A549 (cell line): ENCODE measurements around the gene OGDH. TPM values are rescaled to one million over a fixed set of nuclear protein-coding genes. Genes with fewer than 3 reads are reported as not detected.
"Not testable (repeated sequence)": the region's sequence is repeated elsewhere in the genome, so short reads cannot be mapped to it uniquely, and the experiment has no call there.

Source experiments
- ATAC-seq, 2 experiments: fragments of 200-7000 bp in 1 of 2; fragments of >200 bp in 1 of 2; cut with Nextera tagmentation in 1 of 2; cut with Tn5 transposase in 1 of 2; 3 replicates each; pipeline versions ENCODE4 v1.8.0 to v1.9.1; 2018 to 2020; ENCODE audit warnings: mild to moderate bottlenecking in 1 of 2, moderate library complexity in 1 of 2
- CTCF ChIA-PET: fragments of 300-600 bp; sonication (Branson Sonifier 250); formaldehyde crosslinking; extraction: SDS; loops from one replicate; lab custom pipeline; 2021; ENCODE audit warnings: antibody characterized with exemption, inconsistent platforms; lab: Yijun Ruan, JAX
- POLR2A ChIA-PET: fragments of 350-600 bp; formaldehyde crosslinking; extraction: SDS; loops from one replicate; lab custom pipeline; 2021; ENCODE audit warnings: antibody characterized with exemption, inconsistent platforms; lab: Yijun Ruan, JAX
- DNase-seq, 2 experiments: peaks; one replicate each; pipeline versions ENCODE4 v3.0.0 to v3.0.0-alpha.2; 2011 to 2016; ENCODE audit warnings: low read depth in 1 of 2, low spot score in 1 of 2
- FAIRE-seq: peaks from 2 replicates; lab custom pipeline; 2011; peaks lifted over from hg19 to GRCh38; lab: Jason Lieb, UNC
- H3K27ac ChIP-seq, 2 experiments: fragments of >200 bp; sonication (Bioruptor Twin); formaldehyde crosslinking; 3 replicates each; pipeline ENCODE4 v1.5.1; 2016 to 2017
- H3K4me1 ChIP-seq: fragments of >200 bp; sonication (Bioruptor Twin); formaldehyde crosslinking; 3 replicates; pipeline ENCODE4 v1.6.1; 2016
- H3K4me2 ChIP-seq: fragments of >200 bp; sonication (Bioruptor Twin); formaldehyde crosslinking; 3 replicates; pipeline ENCODE4 v1.6.1; 2016
- H3K4me3 ChIP-seq: fragments of >200 bp; sonication (Bioruptor Twin); formaldehyde crosslinking; 3 replicates; pipeline ENCODE4 v1.5.1; 2016
- H3K9me3 ChIP-seq: fragments of >200 bp; sonication (Bioruptor Twin); formaldehyde crosslinking; 3 replicates; pipeline ENCODE4 v1.6.1; 2016
- CHD2 ChIP-seq: fragments of 150-350 bp; IDR thresholded peaks from 2 replicates; pipeline ENCODE4 v1.6.1; 2014; ENCODE audit warnings: low read length; ENCODE audit not compliant: partially characterized antibody
- CHD4 ChIP-seq: fragments of 200-600 bp; sonication (generic); IDR thresholded peaks from 2 replicates; pipeline ENCODE4 v1.6.1; 2016; ENCODE audit warnings: antibody characterized with exemption, mild to moderate bottlenecking, borderline replicate concordance
- ESRRA ChIP-seq: fragments of 150-350 bp; IDR thresholded peaks from 2 replicates; pipeline ENCODE4 v1.6.1; 2014; ENCODE audit warnings: mild to moderate bottlenecking, low read length, borderline replicate concordance
- FOSL2 ChIP-seq, 2 experiments: fragments of 450-650 bp in 1 of 2; fragments of >200 bp in 1 of 2; sonication (Bioruptor Twin) in 1 of 2; formaldehyde crosslinking; IDR thresholded peaks; 2 replicates each; pipeline versions ENCODE4 v1.5.0 to v1.6.1; 2016 to 2020; ENCODE audit warnings: mild to moderate bottlenecking in 1 of 2, moderate library complexity in 1 of 2
- FOXS1 ChIP-seq: fragments of 250-450 bp; sonication (Bioruptor Pico); IDR thresholded peaks from 2 replicates; pipeline ENCODE4 v1.5.0; 2020; ENCODE audit warnings: mild to moderate bottlenecking, moderate library complexity
- HEYL ChIP-seq: fragments of 250-450 bp; sonication (Bioruptor Pico); IDR thresholded peaks from 2 replicates; pipeline ENCODE4 v1.8.0; 2021; ENCODE audit warnings: mild to moderate bottlenecking, moderate library complexity
- HOXA7 ChIP-seq: fragments of 250-450 bp; sonication (Bioruptor Pico); IDR thresholded peaks from 2 replicates; pipeline ENCODE4 v1.5.0; 2020; ENCODE audit warnings: mild to moderate bottlenecking, moderate library complexity
- HOXB13 ChIP-seq: fragments of 250-450 bp; sonication (Bioruptor Pico); IDR thresholded peaks from 2 replicates; pipeline ENCODE4 v1.5.0; 2020; ENCODE audit warnings: low read depth, mild to moderate bottlenecking, moderate library complexity
- JUN ChIP-seq, 2 experiments: fragments of >200 bp; sonication (Bioruptor Twin); formaldehyde crosslinking; IDR thresholded peaks; 2 replicates in 1 of 2; 3 replicates in 1 of 2; pipeline ENCODE4 v1.6.1; 2016 to 2017
- KDM5A ChIP-seq: fragments of 200-600 bp; sonication (generic); IDR thresholded peaks from 2 replicates; pipeline ENCODE4 v1.6.1; 2016; ENCODE audit warnings: antibody characterized with exemption, mild to moderate bottlenecking
- MAFK ChIP-seq: fragments of 450-650 bp; IDR thresholded peaks from 2 replicates; pipeline ENCODE4 v1.6.1; 2014; ENCODE audit not compliant: partially characterized antibody
- MAZ ChIP-seq: fragments of 150-350 bp; IDR thresholded peaks from 2 replicates; pipeline ENCODE4 v1.6.1; 2014; ENCODE audit warnings: antibody characterized with exemption, low read depth, low read length, borderline replicate concordance
- MYC ChIP-seq: IDR thresholded peaks from 2 replicates; pipeline ENCODE4 v1.6.1; 2012; ENCODE audit warnings: mild to moderate bottlenecking, inconsistent platforms, low read length, improper control_type of control experiment, borderline replicate concordance
- NFE2L2 ChIP-seq: fragments of 150-350 bp; conservative IDR thresholded peaks from 2 replicates; pipeline ENCODE4 v1.6.1; 2014; ENCODE audit warnings: low read length
- NPAS2 ChIP-seq: fragments of 250-450 bp; sonication (Bioruptor Pico); IDR thresholded peaks from 2 replicates; pipeline ENCODE4 v1.8.0; 2022; ENCODE audit warnings: mild to moderate bottlenecking, moderate library complexity, borderline replicate concordance
- PHF8 ChIP-seq: fragments of 200-600 bp; sonication (generic); IDR thresholded peaks from 2 replicates; pipeline ENCODE4 v1.6.1; 2016; ENCODE audit warnings: low read depth, mild to moderate bottlenecking, antibody characterized with exemption, moderate library complexity, borderline replicate concordance
- POLR2A ChIP-seq: IDR thresholded peaks from 2 replicates; pipeline ENCODE4 v1.6.1; 2012; ENCODE audit warnings: mild to moderate bottlenecking, low read length
- RCOR1 ChIP-seq: fragments of 150-350 bp; IDR thresholded peaks from 2 replicates; pipeline ENCODE4 v1.6.1; 2014; ENCODE audit warnings: antibody characterized with exemption, low read length, low read depth
- RFX5 ChIP-seq: fragments of 450-650 bp; IDR thresholded peaks from 2 replicates; pipeline ENCODE4 v1.7.1; 2014; ENCODE audit warnings: antibody characterized with exemption, mild to moderate bottlenecking, moderate library complexity
- SMC3 ChIP-seq: fragments of >200 bp; sonication (Bioruptor Twin); formaldehyde crosslinking; IDR thresholded peaks from 3 replicates; pipeline ENCODE4 v1.6.1; 2018; ENCODE audit warnings: inconsistent platforms
- TFCP2L1 ChIP-seq: fragments of 250-450 bp; sonication (Bioruptor Pico); IDR thresholded peaks from 2 replicates; pipeline ENCODE4 v1.5.0; 2021; ENCODE audit warnings: mild to moderate bottlenecking
- ZNF302 ChIP-seq: fragments of 250-450 bp; sonication (Bioruptor Pico); IDR thresholded peaks from 2 replicates; pipeline ENCODE4 v1.9.0; 2021; ENCODE audit warnings: inconsistent platforms, mild to moderate bottlenecking, moderate library complexity
- WGBS: methylation state at CpG from one replicate; pipeline ENCODE4 v1.1.6; 2017; ENCODE audit errors: missing lambda C conversion rate; 5-methylcytosine and 5-hydroxymethylcytosine counted together
- polyA plus RNA-seq, 4 experiments: library from polyadenylated mRNA; depleted of rRNA in 3 of 4; stranded (reverse); fragments of >200 nt; fragmentation: RNase III in 1 of 4; extraction: RNeasy Plus Mini Kit Qiagen cat#74134 plus additional on column Dnase treatment in 1 of 4; gene quantifications; 2 replicates in 3 of 4; 3 replicates in 1 of 4; pipeline ENCODE4 v1.2.3, GENCODE V29; 2011 to 2017
- TF ChIP-seq, protein P1 (sequence below): IDR thresholded peaks from 2 replicates; pipeline ENCODE4 v1.6.1; 2012
- TF ChIP-seq, protein P2 (sequence below): IDR thresholded peaks from 2 replicates; pipeline ENCODE4 v1.6.1; 2012; ENCODE audit warnings: low read depth, borderline replicate concordance
- TF ChIP-seq, protein P3 (sequence below): fragments of >200 bp; sonication (Bioruptor Twin); formaldehyde crosslinking; IDR thresholded peaks from 3 replicates; pipeline ENCODE4 v1.6.1; 2016
- TF ChIP-seq, protein P4 (sequence below): fragments of 200-600 bp; sonication (generic); IDR thresholded peaks from 2 replicates; pipeline ENCODE4 v1.6.1; 2016; ENCODE audit warnings: antibody characterized with exemption, mild to moderate bottlenecking, moderate library complexity

The OGDH gene
- polyA plus RNA-seq, 2 of the 4 experiments (the other 2 are of a cell fraction): 32.5 to 38.8 TPM

DNA sequence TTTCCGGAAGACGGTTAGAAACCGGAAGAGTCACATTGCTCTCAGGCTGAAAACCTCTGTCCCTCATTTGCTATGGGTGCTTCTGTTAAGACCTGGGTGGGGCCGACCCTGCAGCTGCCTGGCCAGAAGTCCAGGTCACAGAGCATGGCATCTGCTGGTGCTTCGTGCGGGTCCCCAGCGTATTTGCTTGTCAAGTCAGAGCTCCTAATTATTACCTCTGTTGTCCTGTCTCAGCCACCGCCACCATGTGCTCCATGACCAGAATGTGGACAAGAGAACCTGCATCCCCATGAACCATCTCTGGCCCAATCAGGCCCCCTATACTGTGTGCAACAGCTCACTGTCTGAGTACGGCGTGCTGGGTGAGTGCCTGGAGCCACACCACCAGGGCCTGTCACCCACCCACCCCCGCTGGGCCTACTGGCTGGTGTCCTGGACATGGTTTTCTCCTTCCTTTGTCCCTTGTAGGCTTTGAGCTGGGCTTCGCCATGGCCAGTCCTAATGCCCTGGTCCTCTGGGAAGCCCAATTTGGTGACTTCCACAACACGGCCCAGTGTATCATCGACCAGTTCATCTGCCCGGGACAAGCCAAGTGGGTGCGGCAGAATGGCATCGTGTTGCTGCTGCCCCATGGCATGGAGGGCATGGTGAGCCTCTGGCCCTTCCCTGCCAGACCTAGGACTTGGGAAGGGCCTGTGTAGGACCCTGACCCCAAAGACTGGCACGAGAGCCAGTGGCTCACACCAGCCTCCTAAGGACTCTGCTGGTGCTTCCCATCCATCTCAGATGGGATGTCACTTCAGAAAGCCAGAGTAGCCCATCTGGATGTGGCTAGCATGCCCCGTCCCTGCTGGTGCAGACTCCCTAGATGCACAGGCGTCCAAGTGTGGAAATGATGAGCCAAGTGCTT is 91.0 kb downstream of the OGDH start:
- no peak overlapping the region for H3K4me3 ChIP-seq
- no peaks in the 10 kb centered on the region for H3K4me1 ChIP-seq
- no peak for ATAC-seq
- 94% methylated on average over 20 of the region's 20 CpGs for WGBS
- no peaks in the 10 kb centered on the region for H3K9me3 ChIP-seq
- CTCF ChIA-PET: interaction anchor here (0.7 to 1.5 kb wide), 3 partner anchors 14 to 418 kb away, joined by 3 to 4 read pairs (median 3); no protein-coding TSS in a partner anchor
- H3K4me2 ChIP-seq: no peak overlapping the region
- no peak for FAIRE-seq
- TF ChIP-seq POLR2A (no peak), KDM5A (no peak), FOXS1 (CRISPR knock-in tag) (no peak), RFX5 (no peak), NFE2L2 (no peak), MAZ (no peak), TFCP2L1 (CRISPR knock-in tag) (no peak), FOSL2 (IDR thresholded peaks at IDR 0.05) (no peak), FOSL2 (CRISPR knock-in tag; IDR thresholded peaks at IDR 0.05) (no peak), NPAS2 (CRISPR knock-in tag) (no peak), HOXB13 (CRISPR knock-in tag) (no peak)
- TF ChIP-seq, protein P1, sequence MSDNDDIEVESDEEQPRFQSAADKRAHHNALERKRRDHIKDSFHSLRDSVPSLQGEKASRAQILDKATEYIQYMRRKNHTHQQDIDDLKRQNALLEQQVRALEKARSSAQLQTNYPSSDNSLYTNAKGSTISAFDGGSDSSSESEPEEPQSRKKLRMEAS: no peak
- TF ChIP-seq, protein P2, sequence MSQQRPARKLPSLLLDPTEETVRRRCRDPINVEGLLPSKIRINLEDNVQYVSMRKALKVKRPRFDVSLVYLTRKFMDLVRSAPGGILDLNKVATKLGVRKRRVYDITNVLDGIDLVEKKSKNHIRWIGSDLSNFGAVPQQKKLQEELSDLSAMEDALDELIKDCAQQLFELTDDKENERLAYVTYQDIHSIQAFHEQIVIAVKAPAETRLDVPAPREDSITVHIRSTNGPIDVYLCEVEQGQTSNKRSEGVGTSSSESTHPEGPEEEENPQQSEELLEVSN: no peak
- TF ChIP-seq, protein P3, sequence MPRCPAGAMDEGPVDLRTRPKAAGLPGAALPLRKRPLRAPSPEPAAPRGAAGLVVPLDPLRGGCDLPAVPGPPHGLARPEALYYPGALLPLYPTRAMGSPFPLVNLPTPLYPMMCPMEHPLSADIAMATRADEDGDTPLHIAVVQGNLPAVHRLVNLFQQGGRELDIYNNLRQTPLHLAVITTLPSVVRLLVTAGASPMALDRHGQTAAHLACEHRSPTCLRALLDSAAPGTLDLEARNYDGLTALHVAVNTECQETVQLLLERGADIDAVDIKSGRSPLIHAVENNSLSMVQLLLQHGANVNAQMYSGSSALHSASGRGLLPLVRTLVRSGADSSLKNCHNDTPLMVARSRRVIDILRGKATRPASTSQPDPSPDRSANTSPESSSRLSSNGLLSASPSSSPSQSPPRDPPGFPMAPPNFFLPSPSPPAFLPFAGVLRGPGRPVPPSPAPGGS: no peak
- no peak for DNase-seq
- H3K27ac ChIP-seq: no peak overlapping the region
- POLR2A ChIA-PET: interaction anchor here (0.5 kb wide), 1 partner anchor 48 kb away, joined by 3 read pairs; no protein-coding TSS in a partner anchor

DNA sequence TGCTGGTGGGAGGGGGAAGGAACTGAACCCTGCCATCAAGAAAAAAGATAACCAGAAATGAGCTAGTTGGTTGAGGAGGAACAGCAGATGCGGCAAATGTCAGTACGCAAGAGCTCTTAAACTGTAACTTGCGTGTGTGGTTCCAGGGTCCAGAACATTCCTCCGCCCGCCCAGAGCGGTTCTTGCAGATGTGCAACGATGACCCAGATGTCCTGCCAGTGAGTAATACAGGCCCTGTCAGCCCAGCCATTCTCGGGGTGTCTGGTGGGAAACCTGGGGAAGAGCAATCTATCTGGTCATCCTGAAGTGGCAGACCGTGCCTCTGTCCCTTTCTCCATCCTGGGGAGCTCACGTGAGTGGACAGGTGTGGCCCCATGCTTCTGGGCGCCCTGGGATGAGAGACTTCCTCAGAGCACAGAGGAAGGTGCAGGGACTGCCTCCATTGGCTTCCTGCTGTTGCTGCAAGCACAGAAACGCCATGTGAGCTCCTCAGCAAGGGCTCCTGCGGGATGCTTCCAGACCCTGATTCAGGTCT is 91.7 kb downstream of the OGDH start:
- ChIA-PET CTCF (interaction anchor here (0.7 to 1.5 kb wide), 3 partner anchors 13 to 419 kb away, joined by 3 to 4 read pairs (median 3); no protein-coding TSS in a partner anchor), POLR2A (interaction anchor here (0.5 kb wide), 1 partner anchor 49 kb away, joined by 3 read pairs; no protein-coding TSS in a partner anchor)
- Histone ChIP-seq H3K4me3 (no peak overlapping the region), H3K4me1 (no peaks in the 10 kb centered on the region), H3K9me3 (no peaks in the 10 kb centered on the region), H3K4me2 (no peak overlapping the region), H3K27ac (no peak overlapping the region)
- TF ChIP-seq JUN (IDR thresholded peaks at IDR 0.05) (no peak), CHD4 (no peak), PHF8 (no peak), ZNF302 (CRISPR knock-in tag) (no peak), RCOR1 (no peak), SMC3 (no peak), FOSL2 (IDR thresholded peaks at IDR 0.05) (no peak), FOSL2 (CRISPR knock-in tag; IDR thresholded peaks at IDR 0.05) (no peak), ESRRA (no peak), RFX5 (no peak), TFCP2L1 (CRISPR knock-in tag) (no peak), HEYL (CRISPR knock-in tag) (no peak), HOXA7 (CRISPR knock-in tag) (no peak), KDM5A (no peak), MYC (no peak), MAFK (no peak), CHD2 (no peak)
- TF ChIP-seq, protein P4, sequence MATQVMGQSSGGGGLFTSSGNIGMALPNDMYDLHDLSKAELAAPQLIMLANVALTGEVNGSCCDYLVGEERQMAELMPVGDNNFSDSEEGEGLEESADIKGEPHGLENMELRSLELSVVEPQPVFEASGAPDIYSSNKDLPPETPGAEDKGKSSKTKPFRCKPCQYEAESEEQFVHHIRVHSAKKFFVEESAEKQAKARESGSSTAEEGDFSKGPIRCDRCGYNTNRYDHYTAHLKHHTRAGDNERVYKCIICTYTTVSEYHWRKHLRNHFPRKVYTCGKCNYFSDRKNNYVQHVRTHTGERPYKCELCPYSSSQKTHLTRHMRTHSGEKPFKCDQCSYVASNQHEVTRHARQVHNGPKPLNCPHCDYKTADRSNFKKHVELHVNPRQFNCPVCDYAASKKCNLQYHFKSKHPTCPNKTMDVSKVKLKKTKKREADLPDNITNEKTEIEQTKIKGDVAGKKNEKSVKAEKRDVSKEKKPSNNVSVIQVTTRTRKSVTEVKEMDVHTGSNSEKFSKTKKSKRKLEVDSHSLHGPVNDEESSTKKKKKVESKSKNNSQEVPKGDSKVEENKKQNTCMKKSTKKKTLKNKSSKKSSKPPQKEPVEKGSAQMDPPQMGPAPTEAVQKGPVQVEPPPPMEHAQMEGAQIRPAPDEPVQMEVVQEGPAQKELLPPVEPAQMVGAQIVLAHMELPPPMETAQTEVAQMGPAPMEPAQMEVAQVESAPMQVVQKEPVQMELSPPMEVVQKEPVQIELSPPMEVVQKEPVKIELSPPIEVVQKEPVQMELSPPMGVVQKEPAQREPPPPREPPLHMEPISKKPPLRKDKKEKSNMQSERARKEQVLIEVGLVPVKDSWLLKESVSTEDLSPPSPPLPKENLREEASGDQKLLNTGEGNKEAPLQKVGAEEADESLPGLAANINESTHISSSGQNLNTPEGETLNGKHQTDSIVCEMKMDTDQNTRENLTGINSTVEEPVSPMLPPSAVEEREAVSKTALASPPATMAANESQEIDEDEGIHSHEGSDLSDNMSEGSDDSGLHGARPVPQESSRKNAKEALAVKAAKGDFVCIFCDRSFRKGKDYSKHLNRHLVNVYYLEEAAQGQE: no peak
- 89% methylated on average over 13 of the region's 13 CpGs for WGBS
- ATAC-seq: no peak
- no peak for DNase-seq
- FAIRE-seq: no peak

DNA sequence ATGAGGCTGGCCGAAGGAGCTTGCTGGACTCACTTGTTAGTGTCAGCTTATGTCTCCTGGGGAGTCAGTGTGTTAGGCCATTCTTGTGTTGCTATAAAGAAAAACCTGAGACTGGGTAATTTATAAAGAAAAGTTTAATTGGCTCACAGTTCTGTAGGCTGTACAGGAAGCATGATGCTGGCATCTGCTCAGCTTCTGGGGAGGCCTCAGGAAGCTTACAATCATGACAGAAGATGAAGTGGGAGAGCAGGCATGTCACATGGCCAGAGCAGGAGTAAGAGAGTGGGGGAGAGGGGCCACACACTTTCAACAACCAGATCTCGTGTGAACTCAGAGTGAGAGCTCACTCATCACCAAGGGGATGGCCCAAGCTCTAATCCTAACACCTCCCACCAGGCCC is 93.2 kb downstream of the OGDH start:
- ATAC-seq, DNase-seq, POLR2A ChIA-PET, FAIRE-seq, H3K9me3 ChIP-seq, H3K4me1 ChIP-seq, H3K4me2 ChIP-seq, H3K27ac ChIP-seq, H3K4me3 ChIP-seq: not testable (repeated sequence)
- WGBS: 84% methylated on average over 2 of the region's 2 CpGs
- CTCF ChIA-PET: interaction anchor here (0.6 to 1.4 kb wide), 2 partner anchors 19 to 125 kb away, joined by 3 to 4 read pairs; no protein-coding TSS in a partner anchor
